Left ventricle myocardium superior (tissue), 1 donor: ENCODE results near the gene HMGXB3. TPM values are rescaled to one million over a fixed set of nuclear protein-coding genes. Genes with fewer than 3 reads are reported as not detected.

Experiments
- ATAC-seq: fragments of 200-7000 bp; cut with Tn5 transposase; one replicate; pipeline ENCODE4 v1.9.1; 2020; ENCODE audit warnings: mild to moderate bottlenecking, moderate library complexity
- DNase-seq: peaks from one replicate; pipeline ENCODE4 v3.0.0-alpha.2; 2020
- intact Hi-C: fragments of 100-400 bp; cut with micrococcal nuclease; formaldehyde crosslinking; loops from one replicate; pipeline ENCODE4 v1.11.0; 2022
- long read RNA-seq: library from polyadenylated mRNA; unstranded; transcript quantifications from one replicate; pipeline ENCODE4 v2.0.0, GENCODE V29; 2021
- total RNA-seq: library from RNA; stranded (reverse); fragmentation: NEBNext Ultra II Directional; extraction: Animal tissue kit (Norgen Biotek cat#: 25700); gene quantifications from one replicate; pipeline ENCODE4 v1.2.1, GENCODE V29; 2021
- donor health status: DM: no; HTN: yes; CAD: no; lungs with severe emphysema.

HMGXB3 gene, protein sequence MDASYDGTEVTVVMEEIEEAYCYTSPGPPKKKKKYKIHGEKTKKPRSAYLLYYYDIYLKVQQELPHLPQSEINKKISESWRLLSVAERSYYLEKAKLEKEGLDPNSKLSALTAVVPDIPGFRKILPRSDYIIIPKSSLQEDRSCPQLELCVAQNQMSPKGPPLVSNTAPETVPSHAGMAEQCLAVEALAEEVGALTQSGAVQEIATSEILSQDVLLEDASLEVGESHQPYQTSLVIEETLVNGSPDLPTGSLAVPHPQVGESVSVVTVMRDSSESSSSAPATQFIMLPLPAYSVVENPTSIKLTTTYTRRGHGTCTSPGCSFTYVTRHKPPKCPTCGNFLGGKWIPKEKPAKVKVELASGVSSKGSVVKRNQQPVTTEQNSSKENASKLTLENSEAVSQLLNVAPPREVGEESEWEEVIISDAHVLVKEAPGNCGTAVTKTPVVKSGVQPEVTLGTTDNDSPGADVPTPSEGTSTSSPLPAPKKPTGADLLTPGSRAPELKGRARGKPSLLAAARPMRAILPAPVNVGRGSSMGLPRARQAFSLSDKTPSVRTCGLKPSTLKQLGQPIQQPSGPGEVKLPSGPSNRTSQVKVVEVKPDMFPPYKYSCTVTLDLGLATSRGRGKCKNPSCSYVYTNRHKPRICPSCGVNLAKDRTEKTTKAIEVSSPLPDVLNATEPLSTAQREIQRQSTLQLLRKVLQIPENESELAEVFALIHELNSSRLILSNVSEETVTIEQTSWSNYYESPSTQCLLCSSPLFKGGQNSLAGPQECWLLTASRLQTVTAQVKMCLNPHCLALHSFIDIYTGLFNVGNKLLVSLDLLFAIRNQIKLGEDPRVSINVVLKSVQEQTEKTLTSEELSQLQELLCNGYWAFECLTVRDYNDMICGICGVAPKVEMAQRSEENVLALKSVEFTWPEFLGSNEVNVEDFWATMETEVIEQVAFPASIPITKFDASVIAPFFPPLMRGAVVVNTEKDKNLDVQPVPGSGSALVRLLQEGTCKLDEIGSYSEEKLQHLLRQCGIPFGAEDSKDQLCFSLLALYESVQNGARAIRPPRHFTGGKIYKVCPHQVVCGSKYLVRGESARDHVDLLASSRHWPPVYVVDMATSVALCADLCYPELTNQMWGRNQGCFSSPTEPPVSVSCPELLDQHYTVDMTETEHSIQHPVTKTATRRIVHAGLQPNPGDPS (N-terminal part only)
- 14.2 TPM for total RNA-seq
- long read RNA-seq, full-length matches to known transcripts = 3 of 20 reads
- long read RNA-seq, partial matches to known transcripts = 11 of 20 reads
- long read RNA-seq, other reads (novel, unspliced or antisense) = 6 of 20 reads

DNA sequence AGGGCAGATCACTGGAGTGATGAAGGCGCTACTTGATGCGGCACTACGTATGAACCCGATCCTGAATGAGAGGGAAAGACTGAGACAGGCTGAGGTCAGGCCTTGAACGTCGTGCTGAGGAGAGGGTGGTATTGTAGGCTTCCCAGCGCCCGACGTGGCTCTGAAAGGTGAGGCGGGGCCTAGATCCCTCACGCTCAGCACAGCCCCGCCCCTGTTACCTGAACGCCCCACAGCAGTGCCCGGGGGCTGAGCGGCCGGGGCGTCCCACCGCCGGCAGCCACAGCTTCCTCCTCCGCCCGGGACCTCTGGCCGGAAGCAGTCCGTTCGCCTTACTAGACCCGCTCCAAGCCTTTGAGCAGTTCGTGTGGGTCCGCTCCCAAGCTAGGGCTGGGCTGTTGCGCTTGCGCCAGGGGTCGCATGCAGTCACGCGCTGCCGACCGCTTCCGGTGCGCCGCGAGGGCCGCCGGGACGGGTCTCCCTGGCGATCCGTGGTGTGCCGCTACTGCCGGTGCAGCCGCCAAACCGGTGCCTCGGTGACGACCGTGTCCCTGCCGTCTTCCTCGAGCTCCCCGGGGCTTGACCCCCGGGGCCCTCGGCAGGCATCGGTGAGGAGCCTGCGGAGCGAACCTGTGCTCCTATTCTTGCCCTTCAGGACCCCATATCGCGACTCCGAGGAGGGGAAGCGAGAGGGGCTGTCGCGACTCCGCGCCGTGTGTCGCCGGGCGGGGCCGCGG lies at the start of gene HMGXB3, which contains the start of gene TIGD6:
Gene HMGXB3 (plus strand): TSS at position 484 of the 734 bp plus-strand sequence. CDS start 4,114 bp downstream, outside the sequence.
Gene TIGD6 (minus strand): TSS at position 399 of the 734 bp plus-strand sequence. CDS start 4,306 bp downstream, outside the sequence.
- DNase-seq = peak; percentile 96
- intact Hi-C loops = no loop called here
- ATAC-seq = peak; percentile 96

DNA sequence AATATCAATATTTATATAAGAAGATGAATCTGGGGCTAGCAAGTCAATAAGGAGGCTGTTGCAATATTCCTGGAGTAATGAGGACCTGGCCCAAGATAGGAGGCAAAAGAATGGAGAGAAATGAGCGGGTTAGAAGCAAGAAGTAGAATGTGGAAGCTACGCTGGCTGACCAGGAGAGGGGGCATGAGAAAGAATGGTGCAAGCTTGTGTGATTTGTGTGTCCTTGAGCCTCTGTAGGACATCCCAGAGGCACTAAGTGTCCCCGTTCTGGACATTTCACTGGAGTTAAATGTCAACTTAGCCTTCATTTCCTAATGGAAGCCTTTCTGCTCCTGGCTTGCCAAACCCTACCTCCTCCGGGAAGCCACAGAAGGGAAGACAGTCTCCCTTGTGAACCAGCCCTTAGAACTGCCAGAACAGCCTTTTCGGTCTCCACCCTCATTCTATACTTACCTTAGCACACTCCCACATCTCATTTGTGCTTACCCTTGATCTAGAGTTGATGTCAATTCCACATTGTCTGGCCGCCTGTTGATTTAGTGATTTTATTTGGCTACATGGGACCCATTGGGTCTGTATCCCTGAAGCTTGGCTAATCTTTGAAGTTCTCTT lies 49.3 kb upstream of the HMGXB3 start:
- no peak for ATAC-seq
- DNase-seq = no peak
- intact Hi-C loops = no loop called here

- intact Hi-C loops = no loop called here
- ATAC-seq (no peak), DNase-seq (no peak)
Measured at GRCh38 chr5:149953436-149954121, 47.0 kb upstream of the HMGXB3 start.

DNA sequence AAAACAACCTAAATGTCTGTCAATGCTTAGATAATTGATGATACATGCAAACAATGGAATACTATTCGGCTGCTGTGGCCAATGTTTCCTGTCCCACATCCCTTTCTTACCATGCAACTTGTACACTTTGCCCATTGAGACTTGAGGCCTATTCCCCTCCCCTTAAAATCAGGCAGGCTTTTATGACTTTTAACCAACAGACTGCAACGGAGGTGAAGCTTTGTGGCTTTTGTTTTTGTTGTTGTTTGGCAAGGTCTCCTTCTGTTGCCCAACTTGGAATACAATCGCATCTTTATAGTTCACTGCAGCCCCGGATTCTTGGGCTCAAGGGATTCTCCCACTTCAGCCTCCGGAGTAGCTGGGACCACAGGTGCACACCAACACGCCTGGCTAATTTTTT lies 45.7 kb upstream of the HMGXB3 start:
- intact Hi-C loops = no loop called here
- ATAC-seq = no peak

DNA sequence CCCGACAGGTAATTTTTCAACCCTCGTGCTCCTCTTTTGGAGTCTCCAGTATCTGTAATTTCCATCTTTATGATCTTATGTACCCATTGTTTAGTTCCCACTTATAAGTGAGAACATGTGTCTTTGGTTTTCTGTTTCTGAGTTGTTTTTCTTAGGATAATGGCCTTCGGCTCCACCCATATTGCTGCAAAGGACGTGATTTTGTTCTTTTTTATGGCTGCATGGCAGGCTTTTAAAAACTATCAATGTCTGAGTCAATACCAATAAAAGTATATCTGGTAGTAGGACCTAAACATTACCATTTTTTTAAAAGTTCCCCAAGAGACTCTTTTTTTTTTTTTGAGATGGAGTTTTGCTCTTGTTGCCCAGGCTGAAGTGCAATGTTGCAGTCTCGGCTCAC lies 43.9 kb upstream of the HMGXB3 start:
- no peak for DNase-seq
- no peak for ATAC-seq
- intact Hi-C loops = no loop called here

More for the DNA sequence above, 45.7 kb upstream of the HMGXB3 start:
- DNase-seq = no peak

- no peak for ATAC-seq
- intact Hi-C loops = no loop called here
- no peak for DNase-seq
Measured at GRCh38 chr5:149957855-149958254, 42.7 kb upstream of the HMGXB3 start.

- ATAC-seq (peak; percentile 1), DNase-seq (no peak)
Measured at GRCh38 chr5:149959406-149960236, 40.9 kb upstream of the HMGXB3 start.

DNA sequence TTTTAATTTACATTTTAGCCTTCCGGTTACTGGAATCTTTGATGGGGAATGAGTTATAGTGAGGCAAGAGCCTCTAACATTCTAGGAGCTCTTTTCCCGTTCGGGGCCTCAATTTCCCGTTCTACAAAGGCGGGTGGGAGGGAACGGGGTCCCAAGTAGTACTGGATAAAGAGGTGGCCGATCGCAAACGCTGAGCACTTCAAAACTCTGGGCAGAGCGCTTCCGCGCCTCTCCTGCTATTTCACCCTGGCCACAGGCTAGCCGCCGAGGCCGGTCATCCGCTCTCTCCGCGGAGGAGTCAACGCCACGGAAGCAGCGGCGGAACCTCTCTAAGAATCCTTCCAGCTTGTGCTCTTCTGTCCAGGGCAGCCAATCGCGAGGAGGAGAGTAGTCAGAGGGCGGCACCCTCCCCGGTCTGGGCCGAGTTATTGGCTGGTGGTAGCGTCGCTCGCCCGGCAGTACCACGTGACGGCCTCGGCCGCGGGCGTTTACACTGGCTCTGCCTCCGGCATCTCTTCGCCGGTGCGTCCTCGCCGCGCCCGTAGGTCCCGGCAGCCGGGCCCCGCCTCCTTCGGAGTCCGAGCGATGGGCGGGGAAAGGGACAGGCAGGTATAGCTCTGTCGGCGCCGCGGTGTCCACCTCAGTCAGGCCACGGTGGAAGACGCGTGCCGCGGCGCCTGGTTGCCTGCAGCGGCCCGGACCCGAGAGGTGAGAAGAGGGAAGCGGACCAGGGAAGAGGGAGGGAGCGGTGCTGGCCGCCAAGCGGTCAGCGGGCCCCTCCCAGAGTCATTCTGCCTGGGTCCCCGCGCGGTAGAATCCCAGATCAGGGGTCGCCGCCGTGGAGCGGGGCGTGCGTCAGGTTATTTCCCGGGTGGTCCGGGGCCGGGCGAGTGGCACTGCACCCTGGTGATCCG lies 40.0 kb upstream of the HMGXB3 start, which contains the start of gene SLC26A2:
Gene SLC26A2 (plus strand): TSS at position 487 of the 914 bp plus-strand sequence. CDS start 16,895 bp downstream, outside the sequence.
- DNase-seq (peak; percentile 98), ATAC-seq (peak; percentile 100)
- intact Hi-C loops = no loop called here

More at GRCh38 chr5:149959406-149960236, 40.9 kb upstream of the HMGXB3 start:
- intact Hi-C loops = no loop called here

GRCh38 chr5:149961186-149961685 lies 39.3 kb upstream of the HMGXB3 start:
- no peak for ATAC-seq
- intact Hi-C loops = no loop called here
- no peak for DNase-seq

DNA sequence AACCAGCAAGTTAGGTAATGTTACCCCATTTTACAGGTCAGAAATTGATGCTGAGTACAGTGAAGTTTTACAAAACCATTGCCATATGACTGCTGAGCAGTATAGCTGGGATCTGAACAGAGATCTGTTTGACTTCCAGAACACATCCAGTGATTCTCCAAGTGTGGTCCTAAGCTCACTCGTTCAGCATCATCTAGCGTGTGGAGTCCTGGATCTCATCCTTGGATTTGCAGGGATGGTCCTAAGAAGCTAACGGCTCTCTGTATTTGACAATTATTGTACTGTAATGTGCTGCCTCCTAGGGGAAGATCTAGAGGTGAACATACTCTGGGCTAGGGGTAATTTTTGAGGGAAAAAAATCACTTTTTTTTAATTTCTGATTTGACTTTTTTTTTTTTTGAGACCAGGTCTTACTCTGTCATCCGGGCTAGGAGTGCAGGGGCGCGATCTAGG lies 38.6 kb upstream of the HMGXB3 start:
- intact Hi-C loops = no loop called here
- DNase-seq = no peak
- ATAC-seq = no peak

- intact Hi-C loops = no loop called here
- ATAC-seq = no peak
- no peak for DNase-seq
Measured at GRCh38 chr5:149962601-149963300, 37.8 kb upstream of the HMGXB3 start.

DNA sequence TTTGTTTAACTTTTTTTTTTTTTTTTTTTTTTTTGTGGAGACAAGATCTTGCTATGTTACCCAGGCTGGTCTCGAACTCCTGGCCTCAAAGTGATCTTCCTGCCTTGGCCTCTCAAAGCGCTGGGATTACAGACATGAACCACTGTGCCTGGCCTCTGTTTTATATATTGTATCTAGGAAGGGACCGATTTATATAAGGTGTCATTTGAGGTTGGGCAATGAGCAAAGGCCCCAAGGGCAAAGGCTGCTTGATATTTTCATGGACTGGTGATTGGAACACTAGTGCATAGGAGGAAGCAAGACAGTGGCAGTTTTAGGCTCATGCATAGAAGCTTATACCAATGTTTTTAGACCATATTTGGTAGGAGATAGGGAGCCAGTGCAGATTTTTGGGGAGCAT lies 36.8 kb upstream of the HMGXB3 start:
- intact Hi-C loops = no loop called here
- DNase-seq (no peak), ATAC-seq (no peak)

- DNase-seq (no peak), ATAC-seq (no peak)
- intact Hi-C loops = no loop called here
Measured at GRCh38 chr5:149966946-149967345, 33.6 kb upstream of the HMGXB3 start.

DNA sequence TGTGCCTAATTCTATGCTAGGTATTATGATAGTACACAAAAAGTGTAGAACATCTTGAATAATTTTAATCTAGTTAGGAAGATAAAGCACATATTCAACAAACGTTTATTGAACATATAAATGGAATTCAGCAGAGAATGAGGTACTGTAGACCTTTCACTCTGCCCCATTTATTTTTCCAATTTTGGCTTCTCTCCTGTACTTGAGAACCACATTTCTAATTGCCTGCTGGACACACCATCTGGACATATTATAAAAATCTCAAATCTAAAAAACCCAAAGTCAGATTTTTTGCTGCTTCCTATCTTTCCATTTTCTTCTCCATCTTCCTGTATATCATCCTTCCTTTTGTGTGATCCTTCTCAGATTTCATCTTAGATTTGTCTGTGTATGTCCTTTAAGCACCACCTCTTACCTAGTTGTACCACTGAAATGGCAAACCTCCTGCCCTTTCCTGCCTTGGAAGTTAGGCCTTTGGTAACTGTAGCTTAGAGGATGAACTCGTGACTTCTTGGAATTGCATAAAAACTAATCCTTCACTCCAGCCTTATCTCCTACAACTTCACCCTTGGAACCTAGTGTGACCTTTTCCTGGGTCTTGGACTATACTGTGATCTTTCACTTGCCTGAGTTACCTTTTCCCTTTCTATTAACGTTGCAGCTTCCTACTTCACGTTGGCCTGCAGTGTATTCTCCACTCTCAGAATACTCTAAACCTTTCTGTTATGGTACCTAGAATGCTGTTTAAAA lies 31.2 kb upstream of the HMGXB3 start:
- ATAC-seq = no peak

More for the DNA sequence above, 31.2 kb upstream of the HMGXB3 start:
- intact Hi-C loops = no loop called here
- no peak for DNase-seq
